GM23338 (cell line): ENCODE results near the gene PLEKHN1. TPM values are rescaled to one million over a fixed set of nuclear protein-coding genes. Genes with fewer than 3 reads are reported as not detected.

Experiments
- ATAC-seq: fragments of 200-7000 bp; cut with Tn5 transposase; 3 replicates; pipeline ENCODE4 v1.9.1; 2020
- DNase-seq: peaks from one replicate; pipeline ENCODE4 v3.0.0-alpha.2; 2015; ENCODE audit warnings: low spot score
- H2AFZ ChIP-seq: fragments of 200-600 bp; sonication (generic); 2 replicates; pipeline ENCODE4 v1.8.0; 2016; ENCODE audit warnings: antibody characterized with exemption, mild to moderate bottlenecking, moderate library complexity
- H3F3A ChIP-seq: fragments of 200-600 bp; sonication (generic); replicated peaks from 2 replicates; pipeline ENCODE4 v1.8.0; 2017; ENCODE audit warnings: antibody characterized with exemption, mixed run types, low read depth
- H3K27ac ChIP-seq: fragments of 200-600 bp; sonication (generic); 2 replicates; pipeline ENCODE4 v1.6.1; 2016; ENCODE audit warnings: low read depth
- H3K27me3 ChIP-seq: fragments of 200-600 bp; sonication (generic); 2 replicates; pipeline ENCODE4 v1.8.0; 2016; ENCODE audit warnings: mild to moderate bottlenecking, mixed run types, moderate library complexity; ENCODE audit not compliant: insufficient read depth
- H3K36me3 ChIP-seq: fragments of 200-600 bp; sonication (generic); 2 replicates; pipeline ENCODE4 v1.8.0; 2016; ENCODE audit warnings: mild to moderate bottlenecking; ENCODE audit not compliant: insufficient read depth
- H3K4me1 ChIP-seq: fragments of 200-600 bp; sonication (generic); 2 replicates; pipeline ENCODE4 v1.8.0; 2016; ENCODE audit warnings: mild to moderate bottlenecking, moderate library complexity; ENCODE audit not compliant: insufficient read depth
- H3K4me2 ChIP-seq: fragments of 200-600 bp; sonication (generic); 2 replicates; pipeline ENCODE4 v1.7.1; 2017; ENCODE audit warnings: mixed run types
- H3K4me3 ChIP-seq: fragments of 200-600 bp; sonication (generic); 2 replicates; pipeline ENCODE4 v1.6.1; 2016; ENCODE audit warnings: mixed run types
- H3K79me2 ChIP-seq: fragments of 200-600 bp; sonication (generic); replicated peaks from 2 replicates; pipeline ENCODE4 v1.8.0; 2017; ENCODE audit warnings: mild to moderate bottlenecking; ENCODE audit not compliant: insufficient read depth
- H3K9me2 ChIP-seq: fragments of 200-600 bp; sonication (generic); 2 replicates; pipeline ENCODE4 v1.8.0; 2017; ENCODE audit not compliant: insufficient read depth
- H4K20me1 ChIP-seq: fragments of 200-600 bp; sonication (generic); replicated peaks from 2 replicates; pipeline ENCODE4 v1.8.0; 2017; ENCODE audit warnings: mild to moderate bottlenecking; ENCODE audit not compliant: insufficient read depth
- H3K27ac Mint-ChIP-seq: 2 replicates; pipeline ENCODE4 v1.8.0; 2020; ENCODE audit warnings: inconsistent platforms, mild to moderate bottlenecking, moderate library complexity, mixed read lengths
- H3K27me3 Mint-ChIP-seq: 3 replicates; pipeline ENCODE4 v1.8.0; 2022; ENCODE audit warnings: low read depth, mild to moderate bottlenecking, moderate library complexity, mixed read lengths, inconsistent platforms; ENCODE audit not compliant: insufficient read depth, poor library complexity
- H3K36me3 Mint-ChIP-seq: 3 replicates; pipeline ENCODE4 v1.8.0; 2021; ENCODE audit warnings: low read depth, mild to moderate bottlenecking, inconsistent platforms, moderate library complexity, mixed read lengths
- H3K4me1 Mint-ChIP-seq: 3 replicates; pipeline ENCODE4 v1.8.0; 2020; ENCODE audit warnings: mild to moderate bottlenecking, inconsistent platforms, mixed read lengths
- H3K4me3 Mint-ChIP-seq: 3 replicates; pipeline ENCODE4 v1.8.0; 2021; ENCODE audit warnings: moderate library complexity, mild to moderate bottlenecking, inconsistent platforms, mixed read lengths
- H3K9me3 Mint-ChIP-seq: 3 replicates; pipeline ENCODE4 v1.8.0; 2020; ENCODE audit warnings: moderate library complexity, mild to moderate bottlenecking, inconsistent platforms, mixed read lengths
- CREB1 ChIP-seq: fragments of 250-450 bp; sonication (Bioruptor Pico); IDR thresholded peaks from 2 replicates; pipeline ENCODE4 v1.5.0; 2020; ENCODE audit warnings: low read depth, mild to moderate bottlenecking, moderate library complexity
- CTCF ChIP-seq, 2 experiments: fragments of 200-600 bp in 1 of 2; sonication (generic) in 1 of 2; conservative IDR thresholded peaks; 2 replicates each; pipeline versions ENCODE4 v1.5.1 to v1.6.1; 2016 to 2017; ENCODE audit warnings: antibody characterized with exemption in 2 of 2, low read depth in 2 of 2, mild to moderate bottlenecking in 2 of 2, moderate library complexity in 1 of 2
- ETS1 ChIP-seq: IDR thresholded peaks from 2 replicates; pipeline ENCODE4 v1.6.1; 2016; ENCODE audit warnings: antibody characterized with exemption
- EZH2phosphoT487 ChIP-seq: fragments of 200-600 bp; sonication (generic); IDR thresholded peaks from one replicate; pipeline ENCODE4 v1.8.1; 2018; ENCODE audit warnings: antibody characterized with exemption; ENCODE audit not compliant: unreplicated experiment
- POLR2AphosphoS5 ChIP-seq: IDR thresholded peaks from 2 replicates; pipeline ENCODE4 v1.6.1; 2016; ENCODE audit warnings: antibody characterized with exemption, low read depth
- REST ChIP-seq: IDR thresholded peaks from one replicate; pipeline ENCODE4 v1.6.1; 2018; ENCODE audit warnings: antibody characterized with exemption; ENCODE audit not compliant: unreplicated experiment
- ZNF462 ChIP-seq: fragments of 250-450 bp; sonication (Bioruptor Pico); IDR thresholded peaks from 2 replicates; pipeline ENCODE4 v1.5.0; 2020; ENCODE audit warnings: mild to moderate bottlenecking, moderate library complexity
- polyA plus RNA-seq: library from polyadenylated mRNA; unstranded; fragments of >200 nt; fragmentation: Nextera tagmentation; extraction: Ambion mirVana; gene quantifications from 2 replicates; pipeline ENCODE4 v1.2.1, GENCODE V29; 2016
- total RNA-seq: library from RNA; depleted of rRNA; stranded (reverse); fragments of >200 nt; shearing (Covaris generic); gene quantifications from 2 replicates; pipeline ENCODE4 v1.2.3, GENCODE V29; 2014

Gene PLEKHN1
- total and polyA plus RNA-seq, 2 experiments from 2014 or later, result 1.4 to 3.3 TPM

- Histone ChIP-seq H3F3A (no peaks in the 10 kb centered on the region), H3K4me1 (no peaks in the 10 kb centered on the region), H4K20me1 (no peaks in the 10 kb centered on the region; the same call in 1 of the 2 replicates), H3K27ac (no peak overlapping the region), H3K27me3 (no peaks in the 10 kb centered on the region), H3K4me3 (no peak overlapping the region), H3K4me2 (no peak overlapping the region), H3K36me3 (peaks cover 25% of the 10 kb centered on the region), H3K79me2 (no peaks in the 10 kb centered on the region), H2AFZ (no peak overlapping the region), H3K9me2 (no peaks in the 10 kb centered on the region)
- no peak for TF ChIP-seq CREB1 (CRISPR knock-in tag)
- no peak for TF ChIP-seq REST
- TF ChIP-seq POLR2AphosphoS5, result no peak
- no peak for TF ChIP-seq ZNF462
- TF ChIP-seq ETS1, result no peak
- no peak for TF ChIP-seq EZH2phosphoT487
- TF ChIP-seq CTCF (conservative IDR thresholded peaks at IDR 0.05; ENCODE audit: low read depth in 2 of 2), result no peak
- Mint-ChIP-seq H3K4me1 (no peaks in the 10 kb centered on the region), H3K27ac (no peak overlapping the region), H3K36me3 (peaks cover 62% of the 10 kb centered on the region), H3K4me3 (no peak overlapping the region), H3K9me3 (no peaks in the 10 kb centered on the region; the same call in 2 of the 3 replicates), H3K27me3 (peaks cover 10% of the 10 kb centered on the region)
- DNase-seq, result no peak
- ATAC-seq, result no peak
Measured at GRCh38 chr1:952201-952600, 14.1 kb upstream of the PLEKHN1 start.
